ENCODE measurements around the gene ZRANB3.
"Not testable (repeated sequence)": the region's sequence is repeated elsewhere in the genome, so short reads cannot be mapped to it uniquely, and the experiment has no call there.

Gene ZRANB3

DNA sequence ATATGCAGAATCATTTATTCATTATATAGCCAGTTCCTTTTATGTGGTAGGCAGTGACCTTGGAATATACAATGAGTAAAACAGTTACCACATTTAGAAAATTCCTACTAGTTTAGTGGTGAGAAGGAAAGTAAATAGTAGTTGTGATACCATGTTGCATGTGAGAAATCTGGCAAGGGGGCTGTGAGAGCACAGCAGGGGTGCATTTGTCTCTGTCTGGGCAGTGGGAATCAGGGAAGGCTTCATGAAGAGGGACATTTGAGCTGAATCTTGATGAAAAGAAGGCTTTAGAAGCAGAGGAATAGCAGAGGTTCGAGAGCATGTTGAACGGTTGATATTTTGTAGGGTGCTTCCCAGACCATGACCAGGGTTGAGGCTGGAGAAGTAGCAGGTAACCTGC, 400.3 kb downstream of the ZRANB3 start:
- no peak for DNase-seq (ENCODE audit: low read depth, low spot score)
- TF ChIP-seq POLR2AphosphoS5 (IDR thresholded peaks at IDR 0.05; ENCODE audit: borderline replicate concordance, low read depth, low read length) (no peak), FOXP2 (optimal IDR thresholded peaks at IDR 0.05; ENCODE audit: control extremely low read depth, extremely low read length, insufficient read depth) (no peak), EZH2 (IDR thresholded peaks at IDR 0.05) (no peak)
- Histone ChIP-seq H3K36me3 (ENCODE audit: insufficient read depth, low read length) (peaks cover 68% of the 10 kb centered on the region), H3K4me3 (no peak overlapping the region), H3K9ac (ENCODE audit: insufficient read length) (no peak overlapping the region), H3K9me3 (ENCODE audit: low read depth, low read length) (no peaks in the 10 kb centered on the region), H3K27ac (no peak overlapping the region)

DNA sequence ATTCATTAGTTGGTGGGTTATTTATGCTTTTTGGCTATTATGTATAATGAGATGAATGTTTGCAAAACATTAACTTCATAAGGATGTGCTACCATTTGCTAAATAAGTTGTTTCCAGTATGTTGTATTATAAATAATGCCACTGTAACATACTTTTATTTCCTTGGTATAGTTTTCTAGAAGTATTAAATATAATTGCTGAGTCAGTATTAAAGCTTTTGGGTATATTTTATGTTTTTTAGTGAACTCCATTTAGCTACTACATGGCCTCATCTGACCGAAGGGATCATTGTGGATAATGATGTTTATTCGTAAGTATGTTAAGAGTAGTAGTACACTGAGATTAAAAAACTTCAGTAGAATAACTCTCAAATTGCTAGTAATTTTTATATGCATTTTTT, 405.1 kb downstream of the ZRANB3 start:
- DNase-seq (ENCODE audit: low read depth, low spot score): no peak
- H3K9ac ChIP-seq (ENCODE audit: insufficient read length): no peak overlapping the region
- no peaks in the 10 kb centered on the region for H3K9me3 ChIP-seq (ENCODE audit: low read depth, low read length)
- TF ChIP-seq POLR2AphosphoS5 (IDR thresholded peaks at IDR 0.05; ENCODE audit: borderline replicate concordance, low read depth, low read length) (no peak), EZH2 (IDR thresholded peaks at IDR 0.05) (no peak), FOXP2 (optimal IDR thresholded peaks at IDR 0.05; ENCODE audit: control extremely low read depth, extremely low read length, insufficient read depth) (no peak)
- H3K27ac ChIP-seq: no peak overlapping the region; the same call in 1 of the 2 replicates
- H3K4me3 ChIP-seq: no peak overlapping the region
- peaks cover 48% of the 10 kb centered on the region for H3K36me3 ChIP-seq (ENCODE audit: insufficient read depth, low read length)

DNA sequence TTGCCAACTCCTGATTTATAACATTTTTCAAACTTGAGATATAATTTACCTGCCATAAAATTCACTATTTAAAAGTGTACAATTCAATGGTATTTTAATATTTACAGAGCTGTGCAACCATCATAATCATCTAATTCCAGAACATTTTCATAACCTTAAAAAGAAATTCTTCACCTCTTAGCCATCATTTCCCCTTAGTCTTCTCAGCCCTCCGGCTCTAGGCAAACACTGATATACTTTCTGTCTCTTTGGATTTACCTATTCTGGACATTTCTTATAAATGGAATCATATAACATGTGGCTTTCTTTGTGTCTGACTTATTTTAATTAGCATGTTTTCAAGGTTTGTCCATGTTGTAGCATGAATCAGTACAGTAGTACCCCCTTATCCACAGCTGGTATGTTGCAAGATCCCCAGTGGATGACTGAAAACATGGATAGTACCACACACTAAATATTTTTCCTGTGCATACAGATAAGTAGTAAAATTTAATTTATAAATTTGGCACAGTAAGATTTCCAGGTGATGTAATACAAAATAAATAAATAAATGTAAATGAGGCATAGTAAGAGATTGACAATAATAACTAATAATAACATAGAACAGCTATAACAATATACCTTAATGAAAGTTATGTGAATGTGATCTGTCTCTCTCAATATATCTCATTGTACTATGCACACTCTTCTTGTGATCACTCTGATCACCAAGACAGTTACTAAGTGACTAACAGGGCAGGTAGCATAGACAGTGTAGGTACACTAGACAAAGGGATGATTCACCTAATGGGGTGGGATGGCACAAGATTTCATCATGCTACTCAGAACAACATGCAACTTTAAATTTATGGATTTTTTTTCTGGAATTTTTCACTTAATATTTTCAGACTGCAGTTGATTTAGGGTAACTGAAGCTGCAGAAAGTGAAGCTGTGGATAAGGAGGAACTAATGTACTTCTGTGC, 405.8 kb downstream of the ZRANB3 start:
- no peak overlapping the region for H3K9ac ChIP-seq (ENCODE audit: insufficient read length)
- H3K36me3 ChIP-seq (ENCODE audit: insufficient read depth, low read length): peaks cover 48% of the 10 kb centered on the region

DNA sequence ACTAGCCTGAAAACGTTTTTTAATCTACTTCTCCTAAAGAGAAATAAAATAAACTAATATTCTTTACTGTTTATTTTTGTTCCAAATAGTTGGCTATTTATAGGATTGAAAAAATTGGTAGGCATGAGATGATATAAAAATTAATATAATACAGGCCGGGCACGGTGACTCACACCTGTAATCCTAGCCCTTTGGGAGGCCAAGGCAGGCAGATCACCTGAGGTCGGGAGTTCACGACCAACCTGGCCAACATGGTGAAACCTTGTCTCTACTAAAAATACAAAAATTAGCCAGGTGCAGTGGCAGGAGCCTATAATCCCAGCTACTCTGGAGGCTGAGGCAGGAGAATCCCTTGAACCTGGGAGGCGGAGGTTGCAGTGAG, 409.4 kb downstream of the ZRANB3 start:
- peaks cover 28% of the 10 kb centered on the region for H3K36me3 ChIP-seq (ENCODE audit: insufficient read depth, low read length)
- H3K4me3 ChIP-seq; H3K9ac ChIP-seq (ENCODE audit: insufficient read length); H3K27ac ChIP-seq; DNase-seq (ENCODE audit: low read depth, low spot score); H3K9me3 ChIP-seq (ENCODE audit: low read depth, low read length): not testable (repeated sequence)

More for the DNA sequence above, 405.8 kb downstream of the ZRANB3 start:
- TF ChIP-seq FOXP2 (optimal IDR thresholded peaks at IDR 0.05; ENCODE audit: control extremely low read depth, extremely low read length, insufficient read depth): no peak
- TF ChIP-seq POLR2AphosphoS5 (IDR thresholded peaks at IDR 0.05; ENCODE audit: borderline replicate concordance, low read depth, low read length): no peak
- TF ChIP-seq EZH2 (IDR thresholded peaks at IDR 0.05): no peak
- Histone ChIP-seq H3K9me3 (ENCODE audit: low read depth, low read length) (no peaks in the 10 kb centered on the region), H3K27ac (peak overlapping the region; percentile 51; the same call in 1 of the 2 replicates), H3K4me3 (no peak overlapping the region)
- DNase-seq (ENCODE audit: low read depth, low spot score): no peak

DNA sequence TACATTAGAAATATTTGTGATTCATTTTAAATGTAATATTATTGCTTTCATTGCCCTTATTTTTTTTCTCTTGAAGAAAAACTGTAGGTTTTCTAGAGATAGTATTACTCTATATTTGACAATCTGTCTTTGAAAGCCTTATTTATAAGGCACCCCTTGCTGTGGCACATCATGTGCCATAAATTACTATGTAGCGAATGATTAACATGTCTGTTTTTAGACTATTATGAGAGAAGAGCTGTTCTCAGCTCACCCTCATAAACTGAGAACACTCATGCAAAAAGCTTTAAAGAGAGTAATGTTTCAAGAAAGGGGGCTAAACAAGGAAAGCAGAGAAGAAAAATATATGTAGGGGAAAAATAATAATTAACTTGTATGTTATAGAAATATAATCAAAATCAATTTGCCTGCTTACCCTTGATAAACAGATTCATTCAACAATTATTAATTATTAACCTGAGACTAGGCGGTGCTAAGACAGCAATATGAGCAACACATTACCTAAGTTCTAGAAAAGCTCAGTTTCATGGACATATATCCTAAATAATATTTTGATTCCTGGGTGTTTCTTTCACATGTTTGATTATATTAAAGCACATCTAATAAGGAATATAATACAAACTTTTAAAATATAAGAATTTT, 409.9 kb downstream of the ZRANB3 start:
- H3K9me3 ChIP-seq (ENCODE audit: low read depth, low read length): no peaks in the 10 kb centered on the region
- TF ChIP-seq POLR2AphosphoS5 (IDR thresholded peaks at IDR 0.05; ENCODE audit: borderline replicate concordance, low read depth, low read length): no peak
- TF ChIP-seq FOXP2 (optimal IDR thresholded peaks at IDR 0.05; ENCODE audit: control extremely low read depth, extremely low read length, insufficient read depth): no peak
- no peak for TF ChIP-seq EZH2 (IDR thresholded peaks at IDR 0.05)
- H3K36me3 ChIP-seq (ENCODE audit: insufficient read depth, low read length): peaks cover 23% of the 10 kb centered on the region
- no peak overlapping the region for H3K27ac ChIP-seq
- H3K4me3 ChIP-seq: no peak overlapping the region
- no peak overlapping the region for H3K9ac ChIP-seq (ENCODE audit: insufficient read length)
- no peak for DNase-seq (ENCODE audit: low read depth, low spot score)

DNA sequence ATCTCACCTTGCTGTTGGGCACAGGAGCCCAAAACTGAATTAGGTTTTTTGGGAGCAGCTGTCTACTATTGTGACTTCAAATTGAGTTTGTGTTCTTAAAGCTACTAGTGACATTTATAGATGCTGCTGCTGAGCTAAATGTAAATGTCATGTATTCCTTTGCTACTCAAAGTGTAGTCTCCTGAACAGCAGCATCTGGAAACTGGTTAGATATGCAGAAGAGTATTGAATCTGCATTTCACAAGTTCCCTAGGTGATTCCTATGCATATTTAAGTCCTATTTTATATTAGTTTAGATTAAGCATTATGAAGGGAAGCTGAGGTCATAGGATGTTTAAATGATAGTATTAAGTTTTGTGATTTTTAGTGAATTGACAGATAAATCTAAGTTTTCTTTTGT, 411.4 kb downstream of the ZRANB3 start:
- H3K36me3 ChIP-seq (ENCODE audit: insufficient read depth, low read length): peaks cover 12% of the 10 kb centered on the region
- H3K9me3 ChIP-seq (ENCODE audit: low read depth, low read length): no peaks in the 10 kb centered on the region
- no peak overlapping the region for H3K27ac ChIP-seq
- no peak overlapping the region for H3K4me3 ChIP-seq
- TF ChIP-seq EZH2 (IDR thresholded peaks at IDR 0.05) (no peak), FOXP2 (optimal IDR thresholded peaks at IDR 0.05; ENCODE audit: control extremely low read depth, extremely low read length, insufficient read depth) (no peak), POLR2AphosphoS5 (IDR thresholded peaks at IDR 0.05; ENCODE audit: borderline replicate concordance, low read depth, low read length) (no peak)
- no peak for DNase-seq (ENCODE audit: low read depth, low spot score)
- no peak overlapping the region for H3K9ac ChIP-seq (ENCODE audit: insufficient read length)

DNA sequence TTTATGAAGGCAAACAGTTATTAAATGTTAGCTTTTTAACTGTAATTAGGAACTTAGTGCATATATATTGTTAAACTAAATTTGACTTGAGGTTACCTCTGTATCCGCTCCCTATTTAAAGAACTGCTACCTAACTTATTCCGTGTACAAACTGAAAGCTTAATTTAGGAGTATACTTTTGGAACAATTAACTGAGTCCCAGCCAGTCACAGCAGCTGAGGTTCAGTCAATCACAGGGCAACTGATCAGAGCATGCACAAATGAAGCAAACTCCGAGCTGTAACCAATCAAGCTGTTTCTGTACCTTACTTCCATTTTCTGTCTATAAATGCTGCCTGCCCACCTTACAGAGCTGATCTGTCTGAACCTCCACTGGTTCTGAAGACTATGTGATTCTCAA, 417.7 kb downstream of the ZRANB3 start:
- no peaks in the 10 kb centered on the region for H3K9me3 ChIP-seq (ENCODE audit: low read depth, low read length)
- H3K27ac ChIP-seq: no peak overlapping the region
- no peak overlapping the region for H3K9ac ChIP-seq (ENCODE audit: insufficient read length)
- no peak for TF ChIP-seq EZH2 (IDR thresholded peaks at IDR 0.05)
- no peak for TF ChIP-seq POLR2AphosphoS5 (IDR thresholded peaks at IDR 0.05; ENCODE audit: borderline replicate concordance, low read depth, low read length)
- no peak for TF ChIP-seq FOXP2 (optimal IDR thresholded peaks at IDR 0.05; ENCODE audit: control extremely low read depth, extremely low read length, insufficient read depth)
- DNase-seq (ENCODE audit: low read depth, low spot score): no peak
- peaks cover 20% of the 10 kb centered on the region for H3K36me3 ChIP-seq (ENCODE audit: insufficient read depth, low read length)
- H3K4me3 ChIP-seq: no peak overlapping the region

DNA sequence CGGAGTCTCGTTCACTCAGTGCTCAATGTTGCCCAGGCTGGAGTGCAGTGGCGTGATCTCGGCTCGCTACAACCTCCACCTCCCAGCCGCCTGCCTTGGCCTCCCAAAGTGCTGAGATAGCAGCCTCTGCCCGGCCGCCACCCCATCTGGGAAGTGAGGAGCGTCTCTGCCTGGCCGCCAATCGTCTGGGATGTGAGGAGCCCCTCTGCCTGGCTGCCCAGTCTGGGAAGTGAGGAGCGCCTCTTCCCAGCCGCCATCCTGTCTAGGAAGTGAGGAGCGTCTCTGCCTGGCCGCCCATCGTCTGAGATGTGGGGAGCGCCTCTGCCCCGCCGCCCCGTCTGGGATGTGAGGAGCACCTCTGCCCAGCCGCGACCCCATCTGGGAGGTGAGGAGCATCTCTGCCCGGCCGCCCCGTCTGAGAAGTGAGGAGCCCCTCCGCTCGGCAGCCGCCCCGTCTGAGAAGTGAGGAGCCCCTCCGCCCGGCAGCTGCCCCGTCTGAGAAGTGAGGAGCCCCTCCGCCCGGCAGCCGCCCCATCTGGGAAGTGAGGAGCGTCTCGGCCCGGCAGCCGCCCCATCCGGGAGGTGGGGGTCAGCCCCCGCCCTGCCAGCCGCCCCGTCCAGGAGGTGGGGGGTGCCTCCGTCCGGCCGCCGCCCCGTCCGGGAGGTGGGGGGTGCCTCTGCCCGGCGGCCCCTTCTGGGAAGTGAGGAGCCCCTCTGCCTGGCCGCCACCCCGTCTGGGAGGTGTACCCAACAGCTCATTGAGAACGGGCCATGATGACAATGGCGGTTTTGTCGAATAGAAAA, 425.3 kb downstream of the ZRANB3 start:
- H3K36me3 ChIP-seq (ENCODE audit: insufficient read depth, low read length): peaks cover 23% of the 10 kb centered on the region
- DNase-seq (ENCODE audit: low read depth, low spot score); H3K9me3 ChIP-seq (ENCODE audit: low read depth, low read length); H3K4me3 ChIP-seq; H3K27ac ChIP-seq; H3K9ac ChIP-seq (ENCODE audit: insufficient read length): not testable (repeated sequence)
